Fibroblast of peridontal ligament (primary cell): Measurements from ENCODE around the gene VEGFC.

Source experiments
- DNase-seq: peaks from one replicate; pipeline ENCODE4 v3.0.0-alpha.2; 2010; ENCODE audit errors: extremely low read depth

The VEGFC gene

GRCh38 chr4:176798540-176798939, 5.8 kb upstream of the VEGFC start:
- no peak for DNase-seq

- no peak for DNase-seq
These were observed 2.7 kb upstream of the VEGFC start for GRCh38 chr4:176795441-176795840.

- DNase-seq, result no peak
These were observed 1.9 kb upstream of the VEGFC start for GRCh38 chr4:176794651-176795050.

GRCh38 chr4:176794151-176794550, 1.4 kb upstream of the VEGFC start:
- DNase-seq, result peak; percentile 97

GRCh38 chr4:176793060-176793605, 411 bp upstream of the VEGFC start:
- DNase-seq, result no peak

GRCh38 chr4:176791591-176792325, 964 bp downstream of the VEGFC start:
- peak; percentile 69 for DNase-seq

GRCh38 chr4:176790398-176790797, 2.3 kb downstream of the VEGFC start:
- DNase-seq, result peak; percentile 52

GRCh38 chr4:176789955-176790354, 2.8 kb downstream of the VEGFC start:
- DNase-seq, result peak; percentile 78

GRCh38 chr4:176788971-176789370, 3.8 kb downstream of the VEGFC start:
- DNase-seq, result no peak

GRCh38 chr4:176788248-176788647, 4.5 kb downstream of the VEGFC start:
- no peak for DNase-seq

GRCh38 chr4:176784816-176785215, 7.9 kb downstream of the VEGFC start:
- no peak for DNase-seq

GRCh38 chr4:176782794-176783193, 9.9 kb downstream of the VEGFC start:
- peak; percentile 67 for DNase-seq

- DNase-seq, result no peak
These were observed 10.5 kb downstream of the VEGFC start for GRCh38 chr4:176782191-176782590.

- no peak for DNase-seq
These were observed 11.0 kb downstream of the VEGFC start for GRCh38 chr4:176781739-176782100.

GRCh38 chr4:176780995-176781738, 11.6 kb downstream of the VEGFC start:
- DNase-seq, result no peak

- DNase-seq, result no peak
These were observed 13.3 kb downstream of the VEGFC start for GRCh38 chr4:176779421-176779820.

GRCh38 chr4:176778491-176778890, 14.2 kb downstream of the VEGFC start:
- DNase-seq, result peak; percentile 72

- DNase-seq, result peak; percentile 87
These were observed 14.7 kb downstream of the VEGFC start for GRCh38 chr4:176778063-176778462.

- no peak for DNase-seq
These were observed 17.4 kb downstream of the VEGFC start for GRCh38 chr4:176775338-176775737.

- no peak for DNase-seq
These were observed 17.9 kb downstream of the VEGFC start for GRCh38 chr4:176774852-176775251.

GRCh38 chr4:176769514-176769913, 23.2 kb downstream of the VEGFC start:
- peak; percentile 94 for DNase-seq

GRCh38 chr4:176767183-176767582, 25.5 kb downstream of the VEGFC start:
- DNase-seq, result peak; percentile 88
